ENCODE data around the gene CROCC.

The CROCC gene

DNA sequence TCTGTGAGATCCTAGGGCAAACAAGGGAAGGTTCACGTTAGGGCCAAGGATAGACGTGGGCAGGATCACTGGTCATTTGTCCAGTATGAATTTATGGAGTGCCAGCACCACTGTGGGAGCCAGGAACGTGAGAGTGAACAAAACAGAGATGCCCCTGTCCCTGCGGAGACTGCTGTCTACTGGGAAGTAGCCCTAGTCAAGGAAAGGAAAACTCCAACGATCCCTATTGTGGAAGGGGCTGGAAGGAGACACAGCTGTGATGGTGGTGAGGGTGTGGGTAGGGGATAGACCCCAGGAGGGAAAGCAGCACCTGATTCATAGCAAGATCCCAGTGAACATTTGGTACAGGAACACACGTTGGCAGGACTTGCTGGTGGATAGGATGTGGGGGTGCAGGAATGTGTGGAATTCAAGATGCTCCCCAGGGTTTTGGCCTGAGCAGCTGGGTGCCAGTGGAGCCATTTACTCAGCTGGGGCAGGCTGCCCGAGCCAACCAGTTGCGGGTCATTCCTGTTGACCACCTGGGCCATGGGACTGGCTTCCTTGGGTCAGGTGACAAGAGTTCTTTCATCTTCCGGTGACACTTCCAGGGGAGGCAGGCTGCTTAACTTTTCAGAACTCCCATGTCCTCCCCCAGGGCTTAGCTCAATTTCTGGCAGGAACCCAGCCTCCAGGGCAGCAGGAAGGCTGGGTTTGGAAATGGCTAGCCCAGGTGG is 91.2 kb downstream of the CROCC start:
- DNase-seq (ENCODE audit: low spot score) = peak; percentile 30

DNA sequence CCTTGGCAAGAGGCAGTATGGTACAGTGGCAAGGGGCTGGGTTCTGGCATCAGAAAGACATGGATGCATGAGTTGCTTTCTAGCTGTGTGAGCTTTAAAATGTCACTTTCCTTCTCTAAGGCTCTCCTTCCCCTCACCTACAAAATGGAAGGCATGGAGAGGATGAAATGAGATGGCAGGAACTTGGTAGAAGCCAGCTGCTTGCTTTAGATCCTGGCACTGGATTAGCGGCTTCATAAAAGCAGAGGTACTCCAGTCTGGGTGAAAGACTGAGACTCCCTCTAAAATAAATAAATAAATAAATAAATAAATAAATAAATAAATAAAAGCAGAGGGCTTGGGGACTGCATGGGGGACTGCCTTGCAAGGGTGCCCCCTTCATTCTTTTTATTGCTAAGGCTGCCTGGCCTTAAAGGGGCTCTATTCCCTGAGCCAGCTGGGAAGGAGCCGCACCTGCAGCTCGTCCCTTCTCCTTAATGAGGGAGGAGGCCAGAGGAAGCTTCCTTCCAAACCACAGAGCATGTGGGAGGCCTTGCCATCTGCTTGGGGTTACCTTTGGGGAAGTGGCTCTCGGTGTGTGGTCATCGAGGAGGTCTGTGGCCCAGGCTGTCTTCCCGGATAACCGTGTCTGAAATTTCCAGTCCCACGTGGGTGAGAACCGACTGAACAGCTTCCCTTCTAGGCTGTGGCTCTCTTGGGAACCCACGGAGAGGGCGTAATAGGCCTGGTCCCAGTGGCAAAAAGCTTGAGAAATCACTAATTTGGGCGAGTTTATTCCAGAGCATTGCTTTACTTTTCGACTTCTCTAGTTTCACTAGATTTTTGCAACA is 92.0 kb downstream of the CROCC start:
- DNase-seq (ENCODE audit: low spot score) = no peak

DNA sequence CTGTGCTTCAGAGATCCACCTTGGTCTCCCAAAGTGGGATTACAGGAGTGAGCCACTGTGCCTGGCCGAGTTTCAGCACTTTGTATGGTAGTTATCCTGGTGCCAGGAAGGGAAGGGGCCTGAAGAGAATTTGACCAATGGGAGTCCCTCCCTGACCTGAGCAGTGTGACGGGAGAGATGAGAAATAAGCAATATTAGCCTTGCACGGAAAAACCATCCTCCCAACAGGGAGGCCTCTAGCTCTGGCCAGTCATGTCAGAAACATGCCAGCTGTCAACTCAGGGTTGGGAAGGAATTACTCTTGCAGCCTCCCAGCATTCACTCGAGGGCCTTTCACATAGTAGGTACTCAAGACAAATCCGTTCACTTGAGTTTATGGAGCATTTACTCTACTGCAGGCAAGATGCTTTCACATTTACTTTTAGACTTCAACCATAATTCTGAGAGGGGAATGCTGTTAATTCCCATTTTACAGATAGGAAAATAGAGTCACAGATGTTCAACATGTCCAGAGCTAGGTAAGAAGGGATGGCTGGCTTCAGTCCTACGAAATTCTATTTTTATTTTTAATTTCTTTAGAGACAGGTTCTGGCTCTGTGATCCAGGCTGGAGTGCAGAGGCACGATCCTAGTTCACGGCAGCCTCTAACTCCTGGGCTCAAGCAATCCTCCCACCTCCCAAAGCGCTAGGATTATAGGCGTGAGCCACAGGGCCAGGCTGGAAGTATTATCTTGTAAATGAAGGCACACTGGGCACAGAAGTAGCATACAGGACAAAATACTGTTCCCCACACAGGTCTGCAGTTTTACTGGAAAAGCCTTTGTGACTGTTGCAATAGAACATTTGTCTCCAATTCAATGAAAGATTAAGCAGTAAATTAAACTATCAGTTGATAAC is 93.2 kb downstream of the CROCC start:
- DNase-seq (ENCODE audit: low spot score) = no peak

DNA sequence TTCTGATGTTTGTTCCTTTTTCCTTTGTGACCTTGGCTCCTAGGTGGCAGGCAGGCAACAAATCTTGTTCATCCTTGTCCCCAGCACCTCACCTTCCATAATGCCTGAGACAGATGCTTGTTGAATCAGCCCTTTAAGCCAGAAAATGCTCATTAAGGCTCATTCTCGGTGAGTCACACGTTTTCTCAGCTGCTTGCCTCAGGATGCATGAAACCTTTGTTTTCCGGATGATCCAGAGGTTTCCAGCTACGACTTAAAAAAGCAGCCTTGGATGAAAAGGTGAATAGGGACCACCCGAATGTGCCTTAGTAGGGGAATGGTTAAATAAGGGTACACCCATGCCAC is 94.6 kb downstream of the CROCC start:
- DNase-seq (ENCODE audit: low spot score) = peak; percentile 41

GRCh38 chr1:17017435-17017834 is 95.7 kb downstream of the CROCC start:
- no peak for DNase-seq (ENCODE audit: low spot score)

GRCh38 chr1:17018849-17019248 is 97.1 kb downstream of the CROCC start:
- DNase-seq (ENCODE audit: low spot score) = no peak

GRCh38 chr1:17020502-17020901 is 98.8 kb downstream of the CROCC start:
- DNase-seq (ENCODE audit: low spot score) = no peak

DNA sequence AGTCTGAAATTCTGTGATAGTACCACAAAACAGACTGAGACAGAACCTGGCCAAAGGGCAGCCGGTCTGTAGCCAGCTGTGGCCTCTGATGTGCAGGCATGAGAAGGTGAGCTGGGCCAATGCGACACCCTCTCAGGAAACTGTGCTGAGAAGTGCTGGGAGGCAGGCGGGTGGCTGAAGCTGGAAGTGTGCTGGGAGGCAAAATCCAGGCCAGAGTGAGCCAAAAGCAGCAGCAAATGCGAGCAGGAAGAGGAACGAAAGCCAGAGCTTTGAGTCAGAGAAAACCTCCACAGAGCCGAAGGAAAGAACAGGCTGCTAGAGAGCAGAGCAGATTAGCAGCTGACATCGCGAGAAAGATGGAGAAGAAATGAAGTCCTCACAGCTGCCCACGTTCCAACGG is 100.2 kb downstream of the CROCC start:
- DNase-seq (ENCODE audit: low spot score) = no peak

Data from AG08395 (cell line).